Activated T-helper 1 cell treated with anti-CD3 and anti-CD28 coated beads, Interleukin-2, amount 50 U/mL, for 16 hours (primary cell): ENCODE data around the gene NEO1.
"Not testable (repeated sequence)": the region's sequence is repeated elsewhere in the genome, so short reads cannot be mapped to it uniquely, and the experiment has no call there.

ENCODE experiments used
- DNase-seq, 2 donors: peaks; one replicate each; pipeline ENCODE4 v3.0.0-alpha.2; 2020; ENCODE audit warnings: low read depth in 1 of 2, low spot score in 1 of 2

Gene NEO1

DNA sequence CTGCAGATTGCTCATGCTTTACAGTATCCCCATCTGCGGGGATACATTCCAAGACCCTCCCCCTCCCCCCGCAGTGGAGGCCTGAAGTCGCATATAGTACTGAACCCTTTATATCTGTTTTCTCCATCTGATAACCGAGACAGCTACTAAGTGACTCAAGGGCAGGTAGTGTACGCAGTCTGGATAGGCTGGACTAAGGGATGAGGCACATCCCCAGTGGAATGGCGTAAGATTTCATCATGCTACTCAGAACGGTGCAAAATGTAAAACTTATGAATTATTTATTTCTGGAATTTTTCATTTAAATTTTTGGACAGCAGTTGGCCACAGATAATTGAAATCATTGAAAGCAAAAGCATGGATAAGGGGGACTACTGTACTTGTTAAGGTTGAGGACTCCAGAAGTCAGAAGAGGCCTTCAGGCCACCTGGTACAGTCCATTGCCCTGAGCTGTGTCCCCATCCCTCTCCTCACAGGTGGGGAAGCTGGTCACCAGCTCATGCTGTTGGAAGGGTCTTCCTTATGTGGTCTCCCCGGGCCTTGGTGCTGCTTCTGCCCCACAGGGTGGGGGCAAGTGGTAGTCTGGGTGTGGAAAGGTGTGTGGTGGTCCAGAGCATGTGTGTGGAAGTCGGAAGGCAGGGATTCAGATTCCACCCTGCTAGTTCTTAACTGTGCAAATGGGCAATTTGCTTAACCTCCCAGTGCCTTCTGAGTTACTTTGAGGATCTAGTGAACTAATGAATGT is 244.5 kb downstream of the NEO1 start:
- DNase-seq = no peak

DNA sequence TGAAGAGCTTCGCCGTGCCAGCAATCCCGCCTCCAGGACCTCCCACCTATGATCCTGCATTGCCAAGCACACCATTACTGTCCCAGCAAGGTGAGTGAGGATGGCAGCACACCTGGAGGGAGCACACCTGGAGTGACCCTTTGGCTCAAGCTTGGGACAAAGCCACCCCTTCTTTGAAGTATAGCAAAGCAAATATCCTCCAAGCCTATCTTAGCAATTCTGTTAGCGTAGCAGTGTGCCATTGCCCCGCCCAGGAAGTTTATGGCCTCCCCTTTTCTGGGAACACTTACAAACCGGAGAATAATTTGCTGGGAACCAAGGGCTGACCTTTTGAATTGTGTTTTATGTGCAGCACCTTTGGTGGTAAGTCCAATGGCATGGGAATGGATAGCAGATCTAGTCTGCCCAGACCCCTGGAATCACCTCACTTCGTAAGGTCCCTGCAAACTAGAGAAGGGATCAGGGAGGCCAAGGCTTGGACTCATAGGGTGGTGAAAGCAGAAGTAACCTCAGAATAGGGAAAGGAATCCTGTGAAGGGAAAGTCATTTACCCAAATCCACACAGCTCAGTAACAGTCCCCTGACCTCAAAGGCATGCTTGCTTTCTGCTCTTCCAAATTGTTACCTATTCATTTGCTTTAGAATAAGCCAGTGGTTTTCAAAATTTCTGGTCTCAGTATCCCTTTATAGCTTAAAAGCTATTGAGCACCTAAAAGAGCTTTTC is 246.4 kb downstream of the NEO1 start:
- DNase-seq = no peak

DNA sequence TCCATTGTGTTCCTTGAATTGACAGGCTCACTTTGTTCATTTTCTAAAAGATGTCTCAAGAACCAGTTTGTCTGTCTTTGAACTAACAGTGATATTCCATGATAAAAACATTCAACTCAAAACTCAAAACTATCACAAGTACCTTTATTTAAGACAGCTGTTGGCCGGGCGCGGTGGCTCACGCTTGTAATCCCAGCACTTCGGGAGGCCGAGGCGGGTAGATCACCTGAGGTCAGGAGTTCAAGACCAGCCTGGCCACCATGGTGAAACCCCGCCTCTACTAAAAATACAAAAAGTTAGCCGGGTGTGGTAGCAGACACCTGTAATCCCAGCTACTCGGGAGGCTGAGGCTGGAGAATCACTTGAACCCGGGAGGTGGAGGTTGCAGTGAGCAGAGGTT is 248.0 kb downstream of the NEO1 start:
- not testable (repeated sequence) for DNase-seq

DNA sequence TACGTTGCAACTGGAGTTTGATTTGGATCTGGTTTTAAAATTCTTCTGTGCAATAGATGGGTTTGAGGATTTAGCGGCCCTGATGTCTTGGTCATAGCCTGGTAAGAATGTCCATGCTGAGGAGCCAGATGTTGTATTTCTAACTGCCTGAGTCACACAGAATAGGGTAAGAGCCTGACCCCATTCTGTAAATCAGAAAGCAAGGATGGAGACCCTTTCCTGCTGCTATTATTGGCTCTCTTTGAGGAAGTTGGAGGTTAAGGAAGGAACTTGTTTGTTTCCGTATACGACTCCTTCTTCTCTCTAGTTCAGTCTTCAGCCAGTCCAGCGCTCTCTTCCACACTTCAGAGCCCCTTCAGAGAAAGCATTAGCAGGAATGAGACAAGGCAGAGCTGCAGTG is 251.4 kb downstream of the NEO1 start:
- no peak for DNase-seq

DNA sequence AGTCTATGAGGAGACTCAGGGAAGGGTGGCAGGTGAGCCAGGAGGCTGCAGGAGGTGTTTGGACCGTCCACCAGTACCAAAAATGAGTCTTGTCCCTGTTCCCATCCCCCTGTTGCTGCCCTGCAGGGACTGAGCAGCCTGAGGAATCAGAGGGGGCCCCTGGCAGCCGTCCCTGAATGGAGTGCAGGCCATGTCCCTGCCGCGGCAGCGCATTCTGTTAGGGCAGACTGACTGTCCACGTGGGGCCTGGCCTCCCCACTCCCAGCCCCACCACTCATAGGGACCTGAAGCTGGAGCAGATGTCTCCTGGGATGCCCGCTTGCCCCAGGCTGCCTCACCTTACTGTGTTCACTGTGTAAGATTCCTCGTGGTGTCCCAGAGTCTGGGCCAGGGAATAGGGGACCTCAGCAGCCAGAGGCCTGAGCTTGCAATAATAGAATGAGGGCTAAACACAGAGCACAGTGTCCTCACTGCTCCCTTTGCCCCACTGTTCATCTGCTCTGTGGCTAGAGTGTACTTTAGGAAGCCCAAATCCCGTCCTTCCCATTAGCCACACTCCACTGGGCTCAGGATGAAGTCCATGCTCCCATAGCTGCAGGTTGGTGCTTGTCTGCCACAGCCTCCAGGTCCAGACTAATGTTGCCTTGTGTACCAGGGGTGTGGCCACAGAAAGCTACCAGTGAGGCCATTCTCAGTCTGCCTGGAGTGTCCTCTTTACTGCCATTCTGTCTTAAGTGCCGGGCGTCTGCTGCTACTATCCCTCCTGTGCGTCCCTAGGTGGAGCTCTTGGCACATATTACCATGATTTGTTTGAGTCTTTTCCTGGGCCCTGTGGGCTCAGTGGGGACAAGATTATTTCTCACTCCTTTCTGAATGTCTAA is 253.3 kb downstream of the NEO1 start:
- DNase-seq = no peak

DNA sequence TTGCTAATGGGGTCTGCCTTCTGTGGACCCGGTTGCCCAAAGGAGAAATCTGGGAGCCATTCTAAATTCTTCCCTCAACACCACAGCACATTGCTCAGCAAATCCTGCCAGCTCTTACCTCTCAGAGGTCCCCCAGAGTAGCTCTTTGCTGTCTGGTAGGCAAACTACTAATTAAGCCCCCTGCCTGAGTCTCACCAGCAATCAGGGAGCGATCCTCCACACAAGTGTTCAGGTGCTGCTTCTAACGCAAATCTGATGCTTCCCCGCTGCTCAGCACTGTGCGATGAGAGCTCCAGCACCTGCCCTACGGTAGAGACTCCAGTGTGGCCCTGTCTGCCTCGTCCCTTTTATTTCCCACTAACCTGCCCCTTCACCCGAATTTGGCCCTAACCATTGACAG is 256.0 kb downstream of the NEO1 start:
- no peak for DNase-seq

DNA sequence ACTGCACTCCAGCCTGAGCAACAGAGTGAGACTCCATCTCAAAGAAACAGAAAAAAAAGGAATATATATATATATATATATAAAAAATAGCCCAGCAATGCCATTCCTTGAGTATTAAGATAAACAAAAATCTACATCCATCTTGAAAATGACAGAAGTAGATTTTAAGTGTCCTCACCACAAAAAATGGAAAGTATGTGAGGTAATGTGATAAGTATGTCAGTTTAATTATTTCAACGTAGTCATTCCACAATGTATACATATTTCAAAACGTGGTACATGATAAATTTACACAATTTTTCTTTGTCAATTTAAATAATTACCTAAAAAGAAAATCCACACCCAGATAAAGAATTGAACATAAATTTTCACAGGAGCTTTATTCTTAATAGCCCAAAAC is 261.6 kb downstream of the NEO1 start:
- no peak for DNase-seq

DNA sequence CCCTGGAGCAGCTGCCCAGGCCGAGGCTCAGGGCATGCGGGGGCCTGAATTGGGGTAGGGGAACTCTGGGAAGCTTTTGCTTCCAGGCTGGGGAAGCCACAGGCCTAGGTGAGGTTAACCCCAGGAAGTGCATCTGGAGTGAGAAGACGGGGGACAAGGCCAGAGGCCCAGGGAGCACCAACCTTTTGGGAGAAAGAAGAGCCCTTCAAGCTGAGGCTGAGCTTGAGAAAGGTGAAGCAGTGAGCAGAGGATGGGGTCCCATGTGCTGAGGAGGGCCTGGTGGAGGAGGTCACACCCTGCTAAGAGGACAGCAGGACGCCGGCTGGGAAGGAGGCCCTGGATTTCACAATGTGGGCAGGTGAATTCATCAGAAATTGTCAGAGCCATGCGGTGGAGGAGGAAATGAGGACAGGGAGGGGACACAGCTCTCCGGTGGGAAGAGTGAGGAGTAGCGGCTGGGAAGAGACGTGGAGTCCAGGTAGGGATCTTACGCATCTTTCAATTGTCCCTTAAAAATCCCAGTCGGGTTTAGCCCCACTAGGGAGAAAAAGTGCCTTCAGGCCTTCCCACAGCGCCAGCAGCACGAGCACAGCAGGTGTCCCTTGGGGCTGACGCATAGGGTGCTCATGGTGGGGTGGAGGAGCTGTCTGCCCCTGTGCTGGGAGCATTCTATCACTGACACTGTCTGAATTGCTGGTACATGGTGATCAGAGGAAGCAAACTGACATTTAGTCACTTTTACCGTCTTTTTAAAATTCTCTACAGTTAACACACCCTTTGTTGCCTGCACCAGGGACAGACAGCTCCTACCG is 265.6 kb downstream of the NEO1 start:
- no peak for DNase-seq

DNA sequence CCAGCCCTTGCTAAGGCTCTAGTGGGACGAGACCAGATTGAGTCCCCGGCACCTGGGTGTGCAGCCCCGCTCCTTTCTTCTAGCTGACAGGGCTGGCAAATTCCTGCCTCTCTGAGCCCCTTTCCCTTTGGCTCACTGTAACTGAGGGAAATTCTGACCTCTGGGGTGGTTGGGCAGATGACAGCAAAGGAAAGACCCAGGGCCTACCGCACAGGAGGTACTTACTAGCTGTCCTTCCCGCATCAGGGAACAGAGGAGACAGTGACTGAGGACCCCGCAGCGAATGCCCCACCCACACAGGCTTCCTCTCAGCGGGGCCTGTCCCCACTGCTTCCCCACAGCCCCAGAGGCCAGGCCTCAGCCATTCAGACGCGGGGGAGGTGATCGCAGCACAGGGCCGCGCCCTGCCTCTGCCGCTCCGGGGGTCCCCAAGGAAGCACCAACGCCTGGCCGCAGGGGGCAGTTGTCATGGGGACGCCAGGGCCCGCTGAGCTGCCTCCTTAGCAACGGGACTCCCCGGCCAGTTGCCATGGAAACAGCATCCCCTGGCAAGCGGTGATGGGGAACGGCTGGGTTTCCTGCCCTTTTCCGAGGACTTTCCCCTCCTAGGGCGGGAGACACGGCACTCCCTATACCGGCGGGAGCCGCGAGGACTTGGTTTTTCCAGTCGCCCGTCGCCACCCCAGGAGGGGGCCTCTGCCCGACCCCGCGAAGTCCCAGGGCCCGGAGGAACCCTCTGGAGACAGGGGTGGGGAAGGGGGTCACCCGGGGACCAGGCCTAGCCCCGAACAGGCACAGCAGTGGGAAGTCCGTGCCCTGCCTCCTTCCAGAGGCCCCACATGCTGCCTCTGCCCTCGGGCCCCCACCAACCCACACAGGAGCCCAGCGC is 266.4 kb downstream of the NEO1 start:
- DNase-seq = no peak

DNA sequence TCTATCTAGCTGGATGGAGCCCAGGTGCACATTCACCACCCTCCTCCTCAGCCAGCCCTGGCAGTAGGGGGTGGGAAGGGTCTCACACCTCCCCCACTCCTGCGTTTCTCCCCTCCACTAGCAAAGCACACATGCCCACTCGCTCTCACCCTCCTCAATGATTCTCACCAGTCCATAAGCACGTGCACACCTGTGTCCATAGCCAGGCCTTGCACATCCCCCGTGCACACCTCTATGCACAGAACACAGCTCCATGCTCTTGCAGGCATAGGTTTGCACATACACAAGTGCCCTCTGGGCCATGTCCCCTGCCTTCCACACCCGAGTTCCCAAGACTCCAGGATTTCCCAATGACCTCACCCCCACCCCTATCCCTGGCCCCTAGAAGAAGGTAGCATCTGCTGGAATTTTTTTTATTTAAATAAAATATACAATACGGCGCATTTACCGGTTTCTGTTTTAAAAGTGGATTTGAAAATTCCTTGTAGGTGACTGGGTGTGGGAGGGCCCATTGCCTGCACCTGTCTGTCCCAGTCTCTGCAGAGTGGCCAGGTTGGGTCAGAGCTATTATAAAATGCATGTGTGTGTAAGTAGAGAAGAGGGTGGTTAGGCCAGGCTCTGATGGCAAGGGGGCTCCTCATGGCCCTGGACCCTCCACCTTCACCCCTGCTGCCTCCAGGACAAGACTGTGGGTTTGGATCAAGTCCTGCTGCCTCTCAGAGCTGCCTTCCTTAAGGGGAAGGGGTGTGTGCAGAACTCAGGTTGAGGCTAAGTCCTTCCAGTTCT is 267.4 kb downstream of the NEO1 start:
- DNase-seq = no peak

DNA sequence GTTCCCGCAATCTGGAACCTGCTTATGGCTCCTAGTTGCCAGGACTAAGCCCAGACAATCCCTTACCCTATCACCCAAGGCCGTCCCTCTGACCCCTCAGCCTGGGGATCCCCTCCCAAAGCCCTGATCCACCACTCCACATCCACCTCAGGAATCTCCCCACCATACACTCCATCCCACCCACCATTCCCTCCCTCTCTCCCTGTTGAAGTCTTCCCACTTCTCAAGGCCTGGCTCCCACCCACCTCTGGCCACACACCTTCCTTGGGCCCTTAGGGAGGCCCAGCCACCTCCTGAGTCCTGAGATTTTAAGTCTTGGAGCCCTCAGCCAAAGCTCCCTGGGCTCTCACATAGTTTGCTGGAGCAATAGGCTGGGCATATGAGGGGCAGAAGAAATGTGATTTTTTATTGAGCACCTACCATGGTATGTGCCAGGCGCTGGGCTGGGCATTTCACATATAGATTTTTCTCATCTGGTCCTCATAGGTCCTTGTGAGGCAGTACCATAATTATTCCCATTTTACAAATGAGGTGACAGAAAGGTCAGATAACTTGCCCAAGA is 268.4 kb downstream of the NEO1 start:
- no peak for DNase-seq

DNA sequence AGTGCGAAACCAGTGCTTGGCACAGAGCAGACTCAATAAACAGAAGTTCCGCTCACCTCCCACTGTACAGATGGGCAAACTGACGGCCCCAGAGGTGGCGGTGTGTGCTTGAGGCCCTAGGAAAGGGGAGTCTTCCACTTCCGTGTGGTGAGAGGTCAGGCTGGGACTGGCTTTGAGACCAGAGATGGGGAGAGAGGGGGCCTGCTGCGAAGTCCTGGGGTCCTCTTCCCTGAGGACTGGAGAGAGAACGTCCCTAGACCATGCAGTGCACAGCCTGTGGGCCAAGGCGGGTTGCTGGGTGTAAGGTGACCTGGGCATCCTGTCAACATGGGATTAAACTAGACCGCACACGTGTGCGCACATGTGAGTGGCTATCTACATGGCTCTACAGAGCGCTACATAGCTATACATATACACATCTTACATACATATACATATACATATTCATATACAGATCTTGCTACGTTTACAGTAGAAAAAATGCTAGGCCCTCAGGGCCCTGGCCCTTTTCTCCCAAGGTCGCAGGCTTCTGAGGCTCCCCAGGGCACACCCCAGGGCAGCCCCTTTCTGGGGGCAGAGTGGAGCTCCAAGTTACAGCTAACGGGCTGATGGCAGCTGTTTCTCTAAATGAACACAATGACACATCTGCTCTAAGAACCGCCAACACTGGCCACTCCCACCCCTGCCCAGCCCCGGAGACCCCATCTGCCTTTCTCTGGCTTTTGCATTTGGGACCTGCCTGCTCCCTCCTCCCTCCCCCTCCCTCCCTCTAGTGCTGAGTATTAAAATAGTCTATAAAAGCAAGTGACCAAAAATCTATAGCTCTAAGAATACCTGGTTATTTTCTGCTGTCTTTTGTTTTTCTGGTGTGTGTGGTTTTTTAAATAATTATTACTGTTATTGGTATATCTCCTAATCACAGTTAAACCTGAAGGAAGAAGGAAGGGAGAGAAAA is 269.5 kb downstream of the NEO1 start:
- no peak for DNase-seq

DNA sequence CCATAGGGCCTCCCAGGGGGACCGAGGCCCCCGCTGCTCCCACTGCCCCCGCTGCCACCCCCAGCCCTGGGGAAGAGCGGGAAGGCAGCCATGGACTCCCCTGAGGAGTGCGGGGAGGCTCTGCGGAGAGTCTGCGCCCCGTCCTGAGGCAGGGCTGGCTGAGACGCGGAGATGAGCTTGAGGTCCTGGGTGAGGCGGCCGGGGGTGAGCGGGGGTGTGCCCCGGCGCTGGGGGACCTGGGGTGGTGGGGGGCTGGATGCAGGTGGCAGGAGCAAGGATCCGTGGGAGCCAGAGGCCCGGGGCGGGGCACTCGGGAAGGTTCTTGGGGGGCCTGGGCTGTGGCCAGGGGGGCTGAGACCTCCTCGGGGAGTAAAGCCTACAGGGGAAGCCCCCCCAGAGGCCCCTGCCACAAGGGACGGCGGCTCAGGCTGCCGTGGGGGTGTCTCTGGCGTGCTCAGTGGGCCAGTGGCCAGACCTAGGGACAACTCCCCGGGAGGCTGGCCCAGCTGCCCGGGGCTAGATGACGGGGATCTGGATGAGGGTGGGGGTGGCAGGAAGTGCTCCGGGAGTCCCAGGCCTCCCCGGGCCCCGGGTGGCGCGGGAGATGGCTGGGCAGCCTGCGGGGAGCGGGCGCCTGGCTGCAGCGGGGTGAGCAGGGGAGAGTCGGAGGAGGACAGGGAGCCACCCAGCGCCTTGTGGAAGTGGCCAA is 270.6 kb downstream of the NEO1 start:
- no peak for DNase-seq

DNA sequence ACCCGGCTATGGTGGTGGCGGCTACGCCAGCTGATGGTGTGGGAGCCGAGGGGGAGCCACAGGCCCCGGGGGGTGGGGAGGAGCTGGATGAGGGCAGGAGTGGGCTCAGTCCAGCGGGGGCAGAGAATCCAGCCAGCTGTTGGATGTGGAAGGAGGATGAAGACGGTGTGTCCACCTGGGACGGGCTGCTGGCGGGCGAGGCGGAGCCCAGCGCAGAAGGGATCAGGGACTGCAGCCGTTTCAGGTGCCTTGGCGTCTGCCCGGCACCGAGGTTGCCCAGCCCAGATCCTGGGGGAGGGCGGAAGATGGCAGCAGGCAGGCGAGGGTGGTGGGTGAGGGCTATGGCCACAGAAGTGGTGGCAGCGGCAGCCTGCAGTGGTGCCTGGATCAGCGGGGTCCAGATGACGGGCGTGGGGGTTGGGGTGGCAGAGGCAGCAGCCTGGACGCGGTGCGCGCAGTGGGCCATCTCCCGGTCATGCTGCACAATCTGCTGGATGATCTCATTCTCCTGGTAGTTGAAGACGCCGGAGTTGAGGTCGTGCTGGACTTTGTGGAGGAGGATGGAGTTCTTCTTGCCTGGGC is 271.2 kb downstream of the NEO1 start:
- DNase-seq = no peak

DNA sequence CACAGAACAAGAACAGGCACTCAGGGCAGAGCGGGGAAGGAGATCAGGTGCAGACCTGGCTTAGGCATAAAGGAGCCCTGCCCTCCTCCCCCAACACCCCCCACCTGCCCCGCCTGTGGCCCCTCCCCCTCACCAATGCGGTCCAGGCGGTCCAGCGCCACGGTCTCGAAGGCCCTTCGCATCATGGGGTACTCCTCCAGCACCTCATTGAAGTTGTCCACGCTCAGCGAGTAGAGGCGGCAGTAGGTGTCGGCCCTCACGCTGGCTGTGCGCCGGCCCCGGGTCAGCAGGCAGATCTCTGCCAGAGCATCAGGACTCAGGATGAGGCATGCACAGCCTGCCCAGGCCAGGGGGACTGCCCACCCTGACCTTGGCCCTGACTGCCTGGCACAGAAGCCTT is 271.7 kb downstream of the NEO1 start:
- no peak for DNase-seq

DNA sequence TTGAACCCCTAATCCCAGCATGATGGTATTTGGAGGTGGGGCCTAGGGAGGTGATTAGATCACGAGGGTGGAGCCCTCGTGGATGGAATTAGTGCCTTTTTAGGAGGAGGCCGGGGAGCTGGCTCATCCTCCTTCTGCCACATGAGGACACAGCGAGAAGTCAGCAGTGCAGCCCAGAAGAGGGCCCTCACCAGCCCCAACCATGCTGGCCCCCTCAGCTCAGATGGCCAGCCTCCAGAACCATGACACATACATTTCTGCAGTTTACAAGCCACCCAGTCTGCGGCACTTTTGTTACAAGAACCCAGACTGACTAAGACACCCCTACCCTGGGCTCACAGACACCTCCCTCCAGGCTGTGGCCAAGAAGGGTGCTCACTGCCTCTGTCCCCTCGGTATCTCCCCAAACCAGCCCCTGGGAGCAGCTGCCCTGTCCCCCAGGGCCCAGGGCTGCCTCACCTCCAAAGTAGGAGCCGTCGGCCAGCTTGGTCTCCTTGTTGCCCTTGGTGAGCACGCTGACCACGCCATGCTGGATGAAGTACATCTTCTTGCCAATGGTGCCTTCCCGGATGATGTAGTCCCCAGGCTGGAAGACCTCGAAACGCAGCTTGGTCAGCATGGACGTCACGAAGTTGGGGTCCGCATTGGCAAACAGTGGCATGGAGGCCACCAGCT is 272.4 kb downstream of the NEO1 start:
- no peak for DNase-seq
